Fibroblast of skin of left biceps (primary cell): ENCODE data around the gene STK31.
"Not testable (repeated sequence)": the region's sequence is repeated elsewhere in the genome, so short reads cannot be mapped to it uniquely, and the experiment has no call there.

Experiments used
- DNase-seq, 2 experiments: peaks; one replicate each; pipeline ENCODE4 v3.0.0-alpha.2; 2013; ENCODE audit warnings: low read depth in 2 of 2

STK31 gene

DNA sequence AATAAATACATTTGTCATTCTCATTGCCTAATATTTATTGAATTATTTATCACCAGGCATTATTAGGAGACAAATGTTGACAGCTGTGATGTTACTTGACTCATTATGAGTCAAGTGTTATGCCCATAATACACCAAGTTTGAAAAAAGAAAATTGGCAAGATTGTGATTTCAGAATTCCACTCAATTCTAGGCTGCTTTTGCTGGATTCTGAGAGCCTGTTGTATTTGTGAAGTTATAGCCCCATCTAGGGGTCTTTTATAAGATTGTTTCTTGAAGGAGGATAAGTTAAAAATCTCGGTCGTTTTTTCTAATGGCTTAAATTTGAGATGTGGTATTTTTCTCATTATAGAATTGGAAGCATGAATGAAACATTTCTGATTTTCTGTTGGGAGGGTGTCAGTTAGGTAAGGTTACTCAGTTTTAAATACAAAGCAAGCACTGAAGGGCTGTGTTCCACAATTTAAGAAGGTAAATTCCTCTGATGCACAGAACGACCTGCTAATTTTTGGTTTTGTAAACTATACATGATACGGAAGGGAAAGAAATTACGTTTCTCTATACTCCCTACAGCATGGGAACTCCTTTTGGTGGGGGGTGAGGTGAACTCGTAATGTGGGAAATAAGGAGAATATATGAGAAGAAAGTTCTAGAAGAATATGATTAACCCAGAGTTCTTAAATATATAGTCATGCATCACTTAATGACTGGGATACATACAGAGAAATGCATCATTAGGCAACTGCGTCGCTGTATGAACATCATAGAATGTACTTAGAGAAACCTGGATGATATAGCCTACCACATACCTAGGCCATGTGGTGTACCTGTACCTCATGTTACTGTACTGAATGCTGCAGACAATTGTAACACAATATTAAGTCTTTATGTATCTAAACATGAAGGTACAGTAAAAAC is 2.6 kb downstream of the STK31 start:
- DNase-seq, result peak; percentile 33 to 45

- peak; percentile 53 to 60 for DNase-seq
These were observed 3.5 kb downstream of the STK31 start for GRCh38 chr7:23713285-23714149.

DNA sequence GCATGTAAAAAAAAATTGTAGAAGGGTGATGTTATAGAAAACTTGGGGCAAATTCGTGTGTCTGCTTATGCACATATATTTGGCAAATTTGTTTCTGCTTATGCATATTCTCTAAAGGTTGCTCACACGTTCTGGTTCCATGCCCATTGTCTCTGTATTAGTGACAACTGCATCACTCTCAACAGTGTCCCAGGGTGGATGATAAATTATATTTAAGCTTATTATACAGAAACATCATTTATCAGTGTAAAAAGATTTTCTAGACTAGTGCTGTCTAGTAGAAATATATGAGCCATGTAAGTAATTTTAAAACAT is 4.1 kb downstream of the STK31 start:
- DNase-seq, result no peak

- DNase-seq, result no peak
These were observed 4.6 kb downstream of the STK31 start for GRCh38 chr7:23714579-23714978.

DNA sequence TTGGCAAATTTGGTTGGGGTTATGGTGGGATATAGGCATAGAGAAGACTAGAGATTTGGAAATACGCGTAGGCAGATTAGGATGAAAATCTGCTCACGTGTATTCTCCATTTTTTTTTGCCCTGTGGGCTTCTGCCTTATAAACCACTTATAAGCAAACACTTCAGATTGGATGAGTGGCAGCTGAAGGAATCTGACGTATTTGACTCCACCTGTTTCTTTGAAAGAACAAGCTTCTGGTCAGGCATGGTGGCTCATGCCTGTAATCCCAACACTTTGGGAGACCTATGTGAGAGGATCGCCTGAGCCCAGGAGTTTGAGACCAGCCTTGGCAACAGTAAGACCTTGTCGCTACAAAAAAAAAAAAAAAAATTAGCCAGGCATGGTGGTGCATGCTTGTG is 5.1 kb downstream of the STK31 start:
- no peak for DNase-seq

DNA sequence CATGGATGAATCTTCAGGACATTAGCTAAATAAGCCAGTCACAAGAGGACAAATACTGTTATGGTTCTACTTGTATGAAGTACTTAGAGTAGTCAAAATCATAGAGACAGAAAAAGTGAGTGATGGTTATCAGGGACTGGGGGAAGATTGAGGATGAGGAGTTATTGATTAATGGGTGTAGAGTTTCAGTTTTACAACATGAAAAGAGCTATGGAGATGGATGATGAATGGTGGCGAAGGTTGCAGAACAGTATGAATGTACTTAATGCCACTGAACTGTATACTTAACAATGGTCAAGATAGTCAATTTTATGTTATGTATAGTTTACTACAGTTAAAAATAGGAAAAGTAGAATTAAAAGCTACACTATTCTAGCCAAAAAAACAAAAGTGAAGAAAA is 7.8 kb downstream of the STK31 start:
- DNase-seq, result no peak

DNA sequence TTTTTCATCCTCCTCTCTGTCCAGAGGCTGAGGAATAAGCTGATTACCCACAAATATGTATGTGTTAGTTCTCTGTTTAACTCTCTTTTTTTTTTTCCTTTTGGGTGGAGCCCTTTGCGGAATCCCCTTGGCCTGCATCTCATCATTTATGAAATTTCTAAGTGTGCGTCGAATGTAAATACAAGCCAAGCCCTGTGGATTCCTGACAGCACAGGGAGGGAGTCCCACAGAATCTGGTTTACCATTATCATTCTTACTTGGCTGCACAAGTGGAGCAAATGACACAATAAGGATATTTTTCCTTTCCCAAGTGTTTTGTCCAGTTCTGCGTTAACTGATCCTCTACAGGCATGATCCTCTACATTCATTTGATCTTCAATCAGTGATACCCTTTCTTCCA is 11.4 kb downstream of the STK31 start:
- no peak for DNase-seq

DNA sequence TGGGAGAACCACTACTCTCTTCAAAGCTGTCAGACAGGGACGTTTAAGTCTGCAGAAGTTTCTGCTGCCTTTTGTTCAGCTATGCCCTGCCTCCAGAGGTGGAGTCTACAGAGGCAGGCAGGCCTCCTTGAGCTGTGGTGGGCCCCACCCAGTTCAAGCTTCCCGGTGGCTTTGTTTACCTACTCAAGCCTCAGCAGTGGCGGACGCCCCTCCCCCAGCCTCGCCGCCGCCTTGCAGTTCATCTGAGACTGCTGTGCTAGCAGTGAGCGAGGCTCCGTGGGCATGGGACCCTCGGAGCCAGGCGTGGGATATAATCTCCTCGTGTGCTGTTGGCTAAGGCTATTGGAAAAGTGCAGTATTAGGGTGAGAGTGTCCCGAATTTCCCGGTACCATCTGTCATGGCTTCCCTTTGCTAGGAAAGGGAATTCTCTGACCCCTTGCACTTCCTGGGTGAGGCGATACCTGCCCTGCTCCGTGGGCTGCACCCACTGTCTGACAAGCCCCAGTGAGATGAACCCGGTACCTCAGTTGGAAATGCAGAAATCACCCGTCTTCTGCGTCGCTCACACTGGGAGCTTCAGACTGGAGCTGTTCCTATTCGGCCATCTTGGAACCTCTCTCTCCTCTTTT is 12.7 kb downstream of the STK31 start:
- not testable (repeated sequence) for DNase-seq

- DNase-seq, result not testable (repeated sequence)
These were observed 14.1 kb downstream of the STK31 start for GRCh38 chr7:23724113-23724512.

- no peak for DNase-seq
These were observed 32.0 kb downstream of the STK31 start for GRCh38 chr7:23742051-23742450.

GRCh38 chr7:23743226-23743625 is 33.2 kb downstream of the STK31 start:
- no peak for DNase-seq

- DNase-seq, result no peak
These were observed 36.6 kb downstream of the STK31 start for GRCh38 chr7:23746629-23747028.

- no peak for DNase-seq
These were observed 41.8 kb downstream of the STK31 start for GRCh38 chr7:23751852-23752251.

GRCh38 chr7:23758839-23759238 is 48.8 kb downstream of the STK31 start:
- DNase-seq, result not testable (repeated sequence)

GRCh38 chr7:23759671-23760391 is 49.8 kb downstream of the STK31 start:
- DNase-seq, result peak; percentile 6 to 14

DNA sequence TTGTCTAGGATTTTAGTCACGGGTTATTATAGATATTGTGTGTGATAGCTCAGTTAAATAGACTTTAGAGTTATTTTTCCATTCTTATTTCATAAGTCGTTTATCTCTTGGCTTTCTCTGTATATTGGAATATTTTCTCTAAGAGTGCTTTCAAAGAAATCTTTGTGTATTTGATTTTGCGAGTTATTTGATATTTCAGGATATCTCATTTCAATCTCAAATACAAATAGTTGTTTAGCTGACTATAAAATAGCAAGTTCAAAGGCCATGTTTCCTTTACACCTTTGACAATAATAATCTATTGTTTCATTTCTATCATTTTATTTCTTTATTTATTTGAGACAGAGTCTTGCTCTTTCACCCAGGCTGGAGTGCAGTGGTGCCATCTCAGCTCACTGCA is 55.9 kb downstream of the STK31 start:
- no peak for DNase-seq

DNA sequence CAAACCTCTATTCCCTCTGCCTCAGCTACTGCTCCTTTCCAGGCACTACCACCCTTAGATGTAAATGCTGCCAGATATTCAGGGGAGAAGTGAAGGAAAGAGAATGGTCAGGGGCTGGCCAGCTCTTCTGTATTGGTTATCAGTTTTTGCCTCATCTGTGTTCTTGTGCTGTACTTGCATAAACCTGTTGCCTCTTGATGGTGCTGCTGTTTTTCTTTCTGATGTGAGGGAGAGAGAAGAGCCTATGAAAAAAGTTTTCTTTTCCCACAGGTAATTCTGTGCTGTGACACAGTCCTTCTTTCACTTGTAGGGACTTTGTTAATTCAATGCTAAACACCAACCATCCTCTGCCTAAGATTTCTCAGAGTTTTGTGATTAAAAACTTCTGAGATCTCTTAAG is 57.5 kb downstream of the STK31 start:
- no peak for DNase-seq

- no peak for DNase-seq
These were observed 58.0 kb downstream of the STK31 start for GRCh38 chr7:23768022-23768421.

DNA sequence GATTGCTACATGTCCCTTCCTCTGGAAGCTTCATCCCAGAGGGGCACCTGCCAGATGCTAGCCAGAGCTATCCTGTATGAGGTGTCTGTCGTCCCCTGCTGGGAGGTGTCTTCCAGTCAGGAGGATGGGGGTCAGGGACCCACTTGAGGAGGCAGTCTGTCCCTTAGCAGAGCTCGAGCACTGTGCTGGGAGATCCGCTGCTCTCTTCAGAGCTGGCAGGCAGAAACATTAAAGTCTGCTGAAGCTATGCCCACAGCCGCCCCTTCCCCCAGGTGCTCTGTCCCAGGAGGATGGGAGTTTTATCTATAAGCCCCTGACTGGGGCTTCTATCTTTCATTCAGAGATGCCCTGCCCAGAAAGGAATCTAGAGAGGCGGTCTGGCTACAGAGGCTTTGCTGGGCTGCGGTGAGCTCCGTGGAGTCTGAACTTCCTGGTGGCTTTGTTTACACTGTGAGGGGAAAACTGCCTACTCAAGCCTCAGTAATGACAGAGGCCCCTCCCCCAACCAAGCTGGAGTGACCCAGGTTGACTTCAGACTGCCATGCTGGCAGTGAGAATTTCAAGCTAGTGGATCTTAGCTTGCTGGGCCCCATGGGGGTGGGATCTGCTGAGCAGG is 69.3 kb downstream of the STK31 start:
- DNase-seq, result not testable (repeated sequence)

GRCh38 chr7:23783115-23783514 is 73.1 kb downstream of the STK31 start:
- DNase-seq, result no peak

DNA sequence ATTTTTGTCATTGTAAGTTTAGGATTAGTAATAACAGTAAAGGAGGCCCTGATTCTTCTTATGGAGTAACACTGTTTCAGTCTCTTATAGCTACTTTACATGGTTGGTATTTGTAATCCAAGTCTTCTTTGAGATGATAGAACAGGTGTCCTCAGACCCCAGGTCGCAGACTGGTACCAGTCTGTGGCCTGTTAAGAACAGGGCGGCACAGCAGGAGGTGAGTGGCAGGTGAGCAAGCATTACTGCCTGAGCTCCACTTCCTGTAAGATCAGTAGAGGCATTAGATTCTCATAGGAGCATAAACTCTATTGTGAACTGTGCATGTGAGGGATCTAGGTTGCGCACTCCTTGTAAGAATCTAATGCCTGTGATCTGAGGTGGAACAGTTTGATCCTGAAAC is 77.3 kb downstream of the STK31 start:
- no peak for DNase-seq
